HG02623 (cell line): Measurements from ENCODE around the gene ISG20.

Experiments used
- ATAC-seq: cut with Tn5 transposase; IDR thresholded peaks from one replicate; pipeline ENCODE4 v1.9.1; 2021; ENCODE audit warnings: moderate library complexity; ENCODE audit not compliant: unreplicated experiment

The ISG20 gene

DNA sequence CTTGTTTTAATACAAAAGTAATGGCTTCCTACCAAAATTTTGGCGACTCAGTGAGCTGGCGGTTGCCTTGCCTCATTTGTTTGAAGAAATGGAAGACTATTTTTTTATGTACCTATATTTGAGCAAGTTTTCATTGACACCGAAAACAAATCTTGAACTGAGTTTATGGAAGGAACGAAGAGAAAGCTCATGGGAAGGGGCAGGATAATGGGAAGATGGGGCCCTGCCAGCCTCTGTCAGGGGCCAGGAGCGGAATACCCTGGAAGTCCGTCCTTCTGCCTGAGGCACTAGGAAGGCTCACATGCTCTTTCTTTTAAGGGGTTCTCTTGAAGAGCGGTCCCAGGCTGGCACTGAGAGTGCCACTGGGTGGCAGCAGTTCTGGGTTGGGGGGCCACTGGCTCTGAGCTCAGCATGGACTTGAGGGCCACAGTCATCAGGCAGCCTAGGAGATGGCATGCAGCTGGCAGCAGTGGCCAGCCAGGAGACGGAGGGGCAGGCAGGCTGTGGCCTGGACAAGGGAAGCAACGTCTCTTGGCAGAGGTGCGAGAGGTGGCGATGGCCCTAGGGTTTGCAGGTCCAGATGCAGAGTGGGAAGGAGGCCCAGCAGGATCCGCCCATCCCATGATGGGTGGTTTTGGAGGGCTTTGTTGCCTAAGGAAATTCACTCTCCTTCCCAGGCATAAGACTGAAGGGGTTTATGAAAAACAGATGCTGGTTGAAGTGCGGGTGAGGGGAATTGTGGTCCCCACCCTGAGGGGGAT lies 41.6 kb downstream of the ISG20 start:
- no peak for ATAC-seq

DNA sequence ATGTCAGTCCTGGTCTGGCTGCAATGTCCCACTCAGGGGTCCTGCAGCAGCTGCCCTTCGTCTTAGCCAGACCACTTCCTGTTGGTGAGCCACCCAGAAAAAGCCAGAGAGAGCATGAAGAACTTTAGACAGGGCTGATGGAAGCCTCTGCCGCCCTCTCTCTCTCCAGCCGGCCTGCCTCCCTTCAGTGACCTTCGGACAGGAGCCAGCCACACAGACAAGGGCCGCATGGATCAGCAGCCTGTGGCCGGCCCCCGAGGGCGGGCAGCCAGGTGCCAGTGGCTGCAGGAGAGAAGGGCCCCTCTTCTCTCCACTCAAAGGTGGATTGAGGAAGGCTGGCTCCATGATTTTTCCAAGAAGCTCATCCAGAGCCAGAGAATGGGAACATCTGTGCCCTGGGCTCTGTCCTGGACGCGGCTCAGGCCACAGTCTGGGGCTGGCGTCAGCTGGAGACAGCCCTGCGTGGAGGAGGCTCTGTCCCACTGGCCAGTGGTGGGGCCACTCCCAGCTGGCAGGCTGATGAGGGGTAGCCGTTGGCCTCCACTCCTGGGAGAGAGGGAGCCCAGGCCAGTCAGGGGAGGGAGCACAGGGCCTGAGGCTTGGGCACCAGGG lies 42.9 kb downstream of the ISG20 start:
- ATAC-seq, result no peak

DNA sequence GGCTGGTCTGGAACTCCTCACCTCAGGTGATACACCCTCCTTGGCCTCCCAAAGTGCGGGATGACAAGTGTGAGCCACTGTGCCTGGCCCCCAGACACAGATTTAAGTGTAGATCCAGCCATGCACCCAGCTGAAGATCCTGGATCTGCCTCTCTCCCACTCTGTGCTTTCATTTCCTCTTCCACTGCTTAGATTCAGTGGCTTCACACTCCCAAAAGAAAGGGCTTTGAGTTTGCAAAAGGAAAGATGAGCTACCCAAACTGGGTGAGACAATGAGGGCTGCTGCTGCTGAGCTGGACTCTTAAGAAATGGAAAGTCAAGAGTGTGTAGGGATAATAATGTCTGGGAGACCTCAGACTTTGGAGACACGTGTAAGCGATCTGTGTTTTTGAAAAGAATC lies 45.5 kb downstream of the ISG20 start:
- no peak for ATAC-seq

DNA sequence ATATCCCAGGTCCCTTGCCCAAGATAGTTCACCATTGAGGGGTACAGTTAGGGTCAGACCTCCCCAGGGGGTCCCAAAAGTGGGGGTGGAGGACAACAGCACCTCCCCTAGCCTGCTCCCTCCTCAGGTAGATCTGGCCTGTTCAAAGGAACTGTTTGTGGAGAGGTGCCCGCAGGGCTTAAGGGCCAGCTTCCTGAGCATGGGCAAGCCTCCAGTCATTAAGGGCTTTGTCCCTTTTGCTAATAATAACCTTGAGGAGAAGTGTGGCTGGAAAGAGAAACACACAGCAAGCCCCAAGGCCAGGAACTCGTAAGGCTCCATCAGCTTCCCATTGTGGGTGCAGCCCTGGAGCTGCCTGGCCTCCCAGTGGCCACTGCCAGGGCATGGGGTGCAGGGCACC lies 47.4 kb downstream of the ISG20 start:
- no peak for ATAC-seq

DNA sequence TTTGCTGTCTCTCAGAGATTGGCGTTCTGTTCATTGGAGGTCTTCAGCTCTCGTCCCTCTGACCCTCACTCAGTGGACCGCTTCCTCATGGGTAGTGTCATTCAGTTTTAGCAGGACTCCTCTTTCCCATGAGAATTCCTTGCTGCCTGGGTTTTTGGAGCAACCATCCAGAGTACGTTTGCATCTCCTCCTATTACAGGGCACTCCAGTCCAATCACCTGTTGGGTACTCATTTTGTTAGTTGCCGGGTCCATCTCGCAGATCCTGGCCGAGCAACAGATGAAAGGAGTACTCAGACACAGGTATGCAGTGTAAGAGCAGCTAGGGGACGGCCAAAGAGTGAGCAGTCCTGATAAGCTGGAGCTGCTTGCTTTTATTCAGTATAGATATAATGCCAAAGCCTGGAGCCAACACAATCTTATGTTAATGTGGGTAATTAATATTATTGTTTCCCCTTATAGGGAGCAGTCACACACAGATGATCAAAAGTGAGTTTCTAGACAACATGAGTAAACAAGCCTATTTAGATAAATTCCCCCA lies 49.6 kb downstream of the ISG20 start:
- no peak for ATAC-seq

DNA sequence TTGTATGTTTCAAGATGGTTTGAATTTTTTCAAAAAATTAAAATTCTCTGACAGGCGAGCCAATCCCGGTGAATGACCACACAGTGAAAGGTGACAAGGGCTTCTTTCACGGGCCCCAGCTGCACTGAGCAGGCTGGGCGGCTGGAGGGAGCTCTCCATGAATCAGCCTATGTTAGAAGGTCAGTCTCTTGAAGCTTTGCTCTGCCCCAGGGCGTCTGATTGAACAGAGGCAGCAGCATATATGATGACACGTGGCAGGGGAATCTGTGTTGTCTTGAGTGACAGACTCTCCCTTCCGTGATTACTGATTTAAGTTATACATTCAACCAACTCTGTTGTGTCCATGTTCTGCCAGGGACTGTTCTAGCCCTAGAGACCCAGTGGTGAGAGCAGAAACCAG lies 51.5 kb downstream of the ISG20 start:
- no peak for ATAC-seq

DNA sequence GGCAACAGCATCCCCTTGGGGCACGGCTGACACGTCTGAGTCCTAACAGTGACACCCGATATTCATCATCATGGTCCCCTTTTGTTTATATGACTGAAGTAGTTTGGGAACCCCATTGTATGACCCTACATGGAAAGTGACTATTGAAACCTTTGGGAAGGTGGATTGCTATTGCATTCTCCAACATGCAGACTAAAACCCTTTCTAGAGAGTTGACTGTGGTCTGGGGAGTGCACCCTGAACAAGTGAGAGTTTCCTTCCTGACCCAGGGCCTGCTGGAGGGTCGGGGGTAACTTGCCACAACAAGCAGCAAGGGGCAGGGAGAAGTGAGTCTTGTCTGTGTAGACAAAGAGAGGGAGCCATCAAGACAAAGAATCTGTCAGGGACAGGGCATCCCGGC lies 54.4 kb downstream of the ISG20 start:
- no peak for ATAC-seq

DNA sequence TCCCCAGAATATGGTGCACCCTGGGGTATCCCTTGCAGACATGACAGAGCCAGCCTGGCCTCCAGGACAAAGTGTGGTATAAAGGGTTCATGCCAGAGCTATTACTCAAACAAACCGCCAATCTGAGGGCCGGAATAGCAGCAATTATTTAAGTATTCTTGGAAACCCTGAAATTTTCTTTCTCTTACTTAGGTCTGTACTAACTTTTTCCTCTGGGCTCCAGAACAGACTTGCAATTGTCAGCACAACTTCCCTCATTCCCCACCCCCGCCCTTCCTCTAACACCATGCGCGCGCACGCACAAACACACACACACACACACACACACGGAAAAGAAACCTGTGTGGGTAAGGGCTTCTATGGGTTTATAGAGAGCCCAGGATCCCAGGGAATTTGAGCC lies 56.3 kb downstream of the ISG20 start:
- ATAC-seq, result no peak

DNA sequence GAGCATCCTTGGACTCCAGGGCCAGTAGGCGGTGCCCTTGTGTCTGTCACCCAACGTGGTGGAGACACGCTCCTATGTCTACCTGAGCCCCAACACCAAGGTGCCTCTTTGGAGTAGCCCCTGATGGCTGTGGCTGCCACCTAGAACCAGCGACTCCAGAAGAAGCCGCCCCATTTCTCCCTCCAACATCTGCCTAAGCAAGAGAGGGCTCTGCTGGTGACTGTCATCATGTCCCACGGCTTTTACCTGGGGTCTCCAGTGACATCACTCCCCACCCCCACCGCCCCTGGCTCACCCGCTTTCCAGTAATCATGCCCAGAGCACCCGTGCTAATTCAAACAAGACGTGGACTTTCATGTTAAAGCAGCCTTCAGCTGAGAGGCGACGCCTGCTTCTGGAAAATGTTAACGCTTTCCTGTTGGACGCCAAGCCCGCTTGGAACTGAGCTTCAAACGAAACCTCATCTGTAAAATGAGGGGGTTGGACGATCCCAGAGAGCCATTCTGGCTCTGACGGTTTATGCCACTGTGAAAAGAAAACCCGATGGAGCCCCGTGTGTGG lies 57.0 kb downstream of the ISG20 start:
- no peak for ATAC-seq

DNA sequence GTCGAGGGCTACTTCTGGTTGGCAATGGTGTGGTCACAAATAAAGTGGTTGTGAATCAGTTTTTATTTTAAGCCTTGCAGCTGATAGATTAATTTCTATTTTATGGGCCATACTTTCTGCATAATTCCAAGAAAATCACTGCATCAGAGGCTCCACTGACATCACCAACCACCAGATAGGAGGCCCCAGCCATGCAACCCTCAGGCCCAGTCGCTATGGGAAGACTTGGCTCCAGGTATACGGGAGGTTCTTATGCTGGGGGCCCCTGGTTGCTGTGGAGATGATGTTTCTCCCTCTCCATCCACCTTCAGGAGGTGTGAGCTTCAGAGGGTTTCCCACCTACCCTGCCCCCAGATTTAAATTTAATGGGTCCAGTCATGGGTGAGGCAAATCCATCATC lies 57.4 kb downstream of the ISG20 start:
- ATAC-seq, result no peak

DNA sequence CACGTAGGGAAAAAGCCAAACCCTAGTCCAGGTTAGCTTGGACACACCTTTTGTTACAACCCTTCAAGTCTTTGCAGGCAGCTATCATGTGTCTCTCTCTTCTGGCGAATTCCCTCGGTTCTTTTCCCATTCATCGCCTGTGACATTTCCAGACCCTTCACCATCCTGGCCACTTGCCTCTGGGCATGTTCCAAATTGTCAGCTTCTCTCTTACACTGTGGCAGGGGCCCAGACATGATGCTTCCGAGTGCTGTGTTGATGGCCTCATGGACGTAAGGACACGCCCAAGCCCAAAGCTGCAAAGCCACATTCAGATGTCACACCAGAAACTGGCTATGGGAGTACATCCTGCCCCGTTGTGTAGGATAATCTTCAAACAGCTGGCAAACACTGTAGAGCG lies 58.5 kb downstream of the ISG20 start:
- no peak for ATAC-seq

DNA sequence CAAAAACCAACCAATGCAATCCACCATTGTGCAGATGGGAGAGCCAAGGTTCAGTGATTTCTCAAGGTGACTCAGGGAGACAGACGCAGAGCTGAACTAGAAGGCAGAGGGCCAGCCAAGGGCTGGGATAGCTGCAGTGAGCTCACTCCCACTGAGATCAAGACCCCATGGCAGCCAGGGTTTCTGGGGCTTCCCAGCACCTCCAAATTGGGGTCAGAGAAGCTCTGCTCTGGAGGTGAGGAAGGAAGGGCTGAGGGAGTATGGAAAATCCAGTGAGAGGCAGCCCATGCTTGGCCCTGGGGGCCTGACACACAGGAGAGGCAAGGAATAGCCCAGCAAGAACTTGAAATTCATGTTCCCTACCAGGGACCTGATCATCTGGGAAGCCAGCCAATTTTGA lies 61.0 kb downstream of the ISG20 start:
- no peak for ATAC-seq

DNA sequence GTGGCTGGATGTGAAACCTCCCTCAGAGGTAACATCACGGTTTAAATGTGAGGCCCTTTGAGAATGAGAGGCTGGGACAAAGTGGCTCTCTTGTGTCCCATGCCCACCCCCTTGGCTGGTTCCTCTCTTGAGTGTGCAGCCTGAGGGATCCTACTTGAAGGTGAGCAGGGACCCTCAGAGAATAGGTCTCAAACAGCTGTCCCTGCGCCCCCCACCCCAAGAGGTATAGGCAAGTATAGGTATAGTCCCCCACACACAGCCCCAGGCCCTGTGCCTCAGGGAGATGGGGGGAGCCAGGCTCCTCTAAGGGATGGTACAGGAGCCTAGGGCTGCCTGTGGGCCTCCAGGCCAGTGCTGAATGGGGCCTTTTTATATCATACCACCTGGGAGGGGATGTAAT lies 61.9 kb downstream of the ISG20 start:
- ATAC-seq, result no peak

DNA sequence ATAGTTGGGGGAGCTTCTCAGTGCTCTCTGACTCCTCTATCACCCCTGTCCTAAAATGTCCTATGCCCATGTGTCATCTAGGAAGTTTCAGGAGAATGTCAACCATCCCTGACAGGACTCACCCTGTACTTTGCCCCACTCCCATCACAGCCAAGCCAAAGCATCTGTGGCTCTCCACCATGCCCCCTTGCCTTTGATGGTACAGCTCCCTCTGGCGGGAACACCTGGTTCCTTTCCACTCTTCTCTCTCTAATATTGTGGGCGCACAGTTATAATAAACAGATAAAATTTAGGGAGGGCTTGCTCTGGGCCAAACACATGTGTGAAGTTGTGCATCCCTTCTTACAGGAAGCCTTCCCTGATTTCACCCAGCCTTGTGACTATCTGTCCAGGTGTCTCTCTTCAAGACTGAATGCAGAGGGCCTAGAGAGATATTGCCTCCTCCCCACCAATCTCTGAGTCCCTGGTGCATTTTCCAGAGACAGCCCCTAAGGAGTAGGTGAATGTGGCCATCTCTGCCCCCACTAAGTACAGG lies 62.8 kb downstream of the ISG20 start:
- ATAC-seq, result no peak

DNA sequence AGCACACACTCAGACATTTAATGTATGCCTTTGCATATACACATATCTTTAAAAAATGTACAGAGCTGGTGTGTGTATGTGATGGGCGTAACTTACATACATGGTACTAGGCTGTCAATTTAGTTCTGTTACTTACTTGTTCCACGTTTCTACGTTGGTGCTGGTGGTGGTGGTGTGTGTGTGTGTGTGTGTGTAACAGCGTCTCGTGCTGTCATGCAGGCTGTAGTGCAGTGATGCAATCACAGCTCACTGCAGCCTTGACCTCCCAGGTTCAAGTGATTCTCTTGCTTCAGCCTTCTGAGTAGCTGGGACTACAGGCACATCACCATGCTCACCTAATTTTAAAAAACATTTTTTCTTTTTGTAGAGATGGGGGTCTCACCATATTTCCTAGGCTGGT lies 64.2 kb downstream of the ISG20 start:
- no peak for ATAC-seq

DNA sequence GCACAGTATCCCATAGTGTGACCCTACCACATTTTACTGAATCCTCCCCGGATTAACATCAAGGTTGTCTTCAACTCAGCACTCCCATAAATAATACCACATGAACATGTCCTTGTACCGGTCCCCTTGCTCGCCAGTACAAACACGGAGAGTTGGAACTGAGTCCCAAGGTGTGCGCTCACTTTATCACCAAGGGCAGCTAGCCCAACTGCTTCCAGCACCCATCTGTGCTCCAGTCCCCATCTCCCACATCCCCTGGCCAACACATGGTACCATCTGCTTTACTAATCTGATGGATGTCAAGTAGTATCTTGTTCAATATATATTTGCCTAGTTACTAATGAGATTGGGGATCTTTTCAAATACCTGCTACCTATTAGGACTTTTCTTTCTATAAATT lies 64.7 kb downstream of the ISG20 start:
- ATAC-seq, result no peak

DNA sequence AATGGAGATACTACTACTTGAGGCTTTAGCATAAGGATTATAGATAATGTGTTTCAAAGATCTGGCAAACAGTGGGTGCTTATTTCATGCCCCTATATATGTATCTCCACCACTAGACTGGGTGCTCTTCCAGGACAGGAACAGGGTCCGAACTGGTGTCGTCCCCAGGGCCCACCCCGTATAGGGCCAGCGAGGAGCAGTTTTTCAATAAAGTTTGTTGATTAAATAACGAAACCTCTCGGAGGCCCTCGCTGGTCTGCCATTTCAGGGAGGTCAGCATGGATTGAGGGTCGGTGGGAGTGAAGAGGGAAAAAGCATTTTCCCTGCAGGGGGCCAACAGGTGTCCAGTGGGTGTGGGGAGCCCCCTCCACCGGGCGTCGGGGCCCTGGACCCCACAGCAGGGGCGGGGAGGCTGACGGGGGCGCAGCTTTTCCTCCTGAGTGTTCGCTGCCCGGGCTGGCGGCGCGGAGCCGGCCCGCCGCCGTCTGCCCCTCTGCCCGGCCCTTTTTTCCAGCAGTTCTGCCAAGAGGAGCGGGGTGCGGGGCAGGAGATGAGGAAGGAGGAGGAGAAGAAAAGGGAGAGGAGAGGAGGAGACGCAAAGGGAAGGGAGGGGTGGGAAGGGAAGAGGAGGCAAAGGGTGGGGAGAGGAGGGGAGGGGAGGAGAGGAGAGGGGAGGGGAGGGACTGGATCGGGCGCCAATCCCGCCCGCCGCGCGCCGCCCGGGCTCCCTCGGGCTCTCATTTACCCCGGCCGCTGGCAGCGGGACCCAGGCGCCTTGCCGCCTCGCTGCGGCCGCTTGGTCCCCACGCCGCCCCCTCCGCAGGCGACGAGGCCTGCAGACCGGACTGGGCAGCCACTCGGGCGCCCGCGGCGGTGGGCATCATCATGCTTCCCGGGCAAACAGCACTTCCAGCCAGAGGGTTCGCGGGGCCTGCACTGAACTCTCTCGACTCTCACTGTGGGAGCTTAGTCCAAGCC lies 66.3 kb downstream of the ISG20 start:
- no peak for ATAC-seq

DNA sequence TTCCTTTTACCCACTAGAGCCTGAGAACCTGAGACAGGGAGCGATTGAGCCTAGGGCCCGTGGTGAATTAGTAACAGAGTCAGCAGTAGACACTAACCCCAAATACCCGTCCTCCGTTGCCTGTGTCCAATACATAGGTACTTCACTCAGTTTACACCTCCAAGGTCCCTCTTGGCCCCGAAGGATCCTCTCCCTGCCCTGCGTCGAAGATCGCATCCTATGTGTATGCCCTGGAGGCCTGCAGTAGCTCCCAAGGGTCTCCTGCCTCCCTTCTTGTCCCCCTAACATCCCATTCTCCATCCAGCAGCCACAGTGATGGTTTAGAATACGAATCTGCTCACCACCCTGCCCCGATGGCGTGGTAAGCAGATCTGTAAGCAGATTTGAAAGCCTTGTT lies 67.0 kb downstream of the ISG20 start:
- no peak for ATAC-seq
